Measurements from ENCODE around the gene LOXHD1.

Gene LOXHD1, protein sequence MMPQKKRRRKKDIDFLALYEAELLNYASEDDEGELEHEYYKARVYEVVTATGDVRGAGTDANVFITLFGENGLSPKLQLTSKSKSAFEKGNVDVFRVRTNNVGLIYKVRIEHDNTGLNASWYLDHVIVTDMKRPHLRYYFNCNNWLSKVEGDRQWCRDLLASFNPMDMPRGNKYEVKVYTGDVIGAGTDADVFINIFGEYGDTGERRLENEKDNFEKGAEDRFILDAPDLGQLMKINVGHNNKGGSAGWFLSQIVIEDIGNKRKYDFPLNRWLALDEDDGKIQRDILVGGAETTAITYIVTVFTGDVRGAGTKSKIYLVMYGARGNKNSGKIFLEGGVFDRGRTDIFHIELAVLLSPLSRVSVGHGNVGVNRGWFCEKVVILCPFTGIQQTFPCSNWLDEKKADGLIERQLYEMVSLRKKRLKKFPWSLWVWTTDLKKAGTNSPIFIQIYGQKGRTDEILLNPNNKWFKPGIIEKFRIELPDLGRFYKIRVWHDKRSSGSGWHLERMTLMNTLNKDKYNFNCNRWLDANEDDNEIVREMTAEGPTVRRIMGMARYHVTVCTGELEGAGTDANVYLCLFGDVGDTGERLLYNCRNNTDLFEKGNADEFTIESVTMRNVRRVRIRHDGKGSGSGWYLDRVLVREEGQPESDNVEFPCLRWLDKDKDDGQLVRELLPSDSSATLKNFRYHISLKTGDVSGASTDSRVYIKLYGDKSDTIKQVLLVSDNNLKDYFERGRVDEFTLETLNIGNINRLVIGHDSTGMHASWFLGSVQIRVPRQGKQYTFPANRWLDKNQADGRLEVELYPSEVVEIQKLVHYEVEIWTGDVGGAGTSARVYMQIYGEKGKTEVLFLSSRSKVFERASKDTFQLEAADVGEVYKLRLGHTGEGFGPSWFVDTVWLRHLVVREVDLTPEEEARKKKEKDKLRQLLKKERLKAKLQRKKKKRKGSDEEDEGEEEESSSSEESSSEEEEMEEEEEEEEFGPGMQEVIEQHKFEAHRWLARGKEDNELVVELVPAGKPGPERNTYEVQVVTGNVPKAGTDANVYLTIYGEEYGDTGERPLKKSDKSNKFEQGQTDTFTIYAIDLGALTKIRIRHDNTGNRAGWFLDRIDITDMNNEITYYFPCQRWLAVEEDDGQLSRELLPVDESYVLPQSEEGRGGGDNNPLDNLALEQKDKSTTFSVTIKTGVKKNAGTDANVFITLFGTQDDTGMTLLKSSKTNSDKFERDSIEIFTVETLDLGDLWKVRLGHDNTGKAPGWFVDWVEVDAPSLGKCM (N-terminal part only)

DNA sequence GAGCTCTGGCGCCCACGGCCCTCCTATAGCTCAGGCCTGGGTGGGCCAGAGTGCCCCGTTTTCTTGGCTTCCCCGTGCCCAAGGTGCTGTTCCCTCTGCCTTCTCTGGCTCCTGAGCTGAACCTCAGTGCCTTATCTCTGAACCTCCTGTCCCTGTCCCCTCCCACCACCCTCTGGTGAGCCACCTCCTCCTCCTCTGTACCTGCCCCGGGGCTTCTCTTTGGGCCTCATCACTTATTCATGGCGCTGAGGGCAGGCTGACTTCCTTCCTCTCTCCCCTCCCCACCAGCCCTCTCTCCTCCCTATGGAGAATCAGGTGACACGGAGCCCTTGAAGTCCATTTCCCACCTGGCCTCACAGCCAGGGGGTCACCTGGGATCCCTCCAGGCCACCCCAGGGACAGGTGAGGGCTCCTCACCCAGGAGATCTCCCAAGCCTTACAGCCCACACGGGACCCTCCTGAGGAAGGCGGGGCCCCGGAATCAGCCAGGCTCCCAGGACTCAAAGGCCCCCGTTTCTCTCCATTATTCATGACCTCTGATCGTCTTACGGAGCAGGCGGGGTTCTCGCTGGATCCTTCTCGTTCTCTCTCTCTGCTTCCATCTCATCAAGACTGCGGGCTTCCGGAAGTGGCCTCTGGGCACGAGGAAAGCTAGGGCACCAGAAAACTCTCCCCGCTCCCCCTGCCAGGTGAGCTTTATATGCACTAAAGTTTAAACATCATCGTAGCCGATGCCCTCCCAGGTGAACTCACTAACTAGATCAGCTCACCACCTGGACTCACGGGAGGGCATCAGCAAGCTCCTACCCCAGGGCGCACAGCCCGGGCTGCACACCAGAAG, at the start of gene LOXHD1:
LOXHD1 (minus strand) TSS at position 106 of the 841 bp plus-strand sequence. CDS start 187 bp downstream, outside the sequence.
- H3K4me3 ChIP-seq (ENCODE audit: low read length), result no peak within 1 kb of the TSS
- no peaks in the 10 kb centered on the region for H3K4me1 ChIP-seq (ENCODE audit: insufficient read depth, low read length)
- no peaks in the 10 kb centered on the region for H3K36me3 ChIP-seq (ENCODE audit: insufficient read depth, low read length)
- H3K9me3 ChIP-seq (ENCODE audit: low read length), result no peaks in the 10 kb centered on the region
- no peak within 1 kb of the TSS for H2AFZ ChIP-seq (ENCODE audit: low read depth, low read length)
- H3K27me3 ChIP-seq (ENCODE audit: insufficient read depth, low read length), result peaks cover 3% of the 10 kb centered on the region

DNA sequence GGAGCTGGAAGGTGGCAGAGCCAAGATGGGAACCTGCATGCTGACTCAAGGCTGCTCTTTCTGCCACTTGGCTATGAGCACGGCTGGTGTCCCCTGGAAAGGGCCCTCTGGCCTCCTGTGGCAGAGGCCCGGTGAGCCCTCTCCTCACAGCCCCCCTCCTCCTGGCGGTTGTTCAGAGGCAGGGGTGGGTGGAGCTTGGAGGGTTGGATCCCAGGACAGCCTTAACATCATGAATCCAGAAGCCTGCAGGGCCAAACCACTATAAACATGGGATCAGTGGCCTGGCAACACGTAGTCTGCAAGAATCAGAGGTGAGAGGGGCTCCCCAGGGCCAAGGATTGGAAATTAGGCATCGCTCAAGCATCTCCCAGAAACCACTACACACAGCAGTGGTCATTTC, 48.5 kb upstream of the LOXHD1 start:
- Histone ChIP-seq H3K4me3 (ENCODE audit: low read length) (no peak overlapping the region), H3K4me1 (ENCODE audit: insufficient read depth, low read length) (no peaks in the 10 kb centered on the region), H2AFZ (ENCODE audit: low read depth, low read length) (no peak overlapping the region), H3K36me3 (ENCODE audit: insufficient read depth, low read length) (no peaks in the 10 kb centered on the region), H3K9me3 (ENCODE audit: low read length) (no peaks in the 10 kb centered on the region), H3K27me3 (ENCODE audit: insufficient read depth, low read length) (peaks cover 7% of the 10 kb centered on the region)

DNA sequence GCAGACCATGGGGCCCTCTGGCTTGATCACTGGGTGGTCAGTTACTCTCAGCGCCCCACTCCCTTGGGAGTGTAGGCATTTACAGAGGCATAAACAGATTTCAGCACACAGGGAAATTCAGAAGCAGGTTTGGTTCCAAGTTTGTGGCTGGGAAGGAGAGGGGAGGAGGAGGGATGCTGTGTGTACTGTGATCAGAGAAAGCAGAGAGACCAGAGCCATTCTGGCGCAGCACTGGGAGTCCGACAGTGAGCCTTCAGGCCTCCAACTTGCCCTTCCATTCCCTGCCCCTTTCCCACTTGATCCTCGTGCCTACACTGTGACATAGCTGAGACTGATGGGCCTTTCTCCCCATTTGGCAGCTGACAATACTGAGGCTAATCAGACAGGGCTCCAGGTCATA, 47.8 kb upstream of the LOXHD1 start:
- H3K36me3 ChIP-seq (ENCODE audit: insufficient read depth, low read length), result no peaks in the 10 kb centered on the region
- H2AFZ ChIP-seq (ENCODE audit: low read depth, low read length), result no peak overlapping the region
- H3K4me3 ChIP-seq (ENCODE audit: low read length), result no peak overlapping the region
- H3K9me3 ChIP-seq (ENCODE audit: low read length), result no peaks in the 10 kb centered on the region
- no peaks in the 10 kb centered on the region for H3K4me1 ChIP-seq (ENCODE audit: insufficient read depth, low read length)
- peaks cover 7% of the 10 kb centered on the region for H3K27me3 ChIP-seq (ENCODE audit: insufficient read depth, low read length)

DNA sequence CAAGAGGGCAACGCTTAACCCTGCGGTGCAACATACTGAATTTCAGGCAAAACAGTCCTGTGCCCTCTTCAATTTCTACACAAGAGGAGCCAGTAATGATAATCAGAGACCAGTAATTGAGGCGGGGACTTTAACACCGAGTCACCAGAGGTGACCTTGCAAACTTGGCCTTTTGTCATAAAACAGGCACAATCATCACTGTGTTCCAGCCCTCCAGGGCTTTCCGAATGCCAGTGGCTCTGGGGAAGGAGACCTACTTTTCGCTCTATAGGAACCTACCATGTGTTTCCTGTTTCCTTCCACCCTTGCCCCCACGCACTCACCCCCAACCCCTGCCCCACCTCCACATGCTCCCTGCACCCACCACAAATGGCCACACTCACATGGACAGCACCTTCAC, 47.2 kb upstream of the LOXHD1 start:
- Histone ChIP-seq H3K36me3 (ENCODE audit: insufficient read depth, low read length) (no peaks in the 10 kb centered on the region), H3K4me1 (ENCODE audit: insufficient read depth, low read length) (no peaks in the 10 kb centered on the region), H3K27me3 (ENCODE audit: insufficient read depth, low read length) (peaks cover 7% of the 10 kb centered on the region), H2AFZ (ENCODE audit: low read depth, low read length) (no peak overlapping the region), H3K4me3 (ENCODE audit: low read length) (no peak overlapping the region), H3K9me3 (ENCODE audit: low read length) (no peaks in the 10 kb centered on the region)

DNA sequence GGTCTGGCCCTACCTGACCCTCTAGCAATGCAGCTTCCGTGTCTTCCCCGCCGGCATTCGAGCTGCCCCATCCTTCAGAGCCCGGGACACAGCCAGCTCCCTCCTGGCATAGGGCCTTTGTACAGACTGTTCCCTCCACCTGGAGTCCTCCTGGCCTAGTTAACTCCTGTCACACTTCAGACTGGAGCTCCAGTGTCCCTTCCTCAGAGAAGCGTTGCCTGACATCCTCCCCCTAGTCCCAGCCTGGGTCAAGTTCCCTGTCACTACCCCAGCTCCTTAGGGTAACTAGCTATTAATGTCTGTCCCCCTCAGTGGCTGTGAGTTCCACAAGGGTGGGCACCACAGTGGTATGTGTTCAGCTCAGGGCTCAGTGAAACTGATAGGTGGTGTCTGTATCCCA, 45.5 kb upstream of the LOXHD1 start:
- H3K9me3 ChIP-seq (ENCODE audit: low read length), result no peaks in the 10 kb centered on the region
- H2AFZ ChIP-seq (ENCODE audit: low read depth, low read length), result no peak overlapping the region
- H3K4me1 ChIP-seq (ENCODE audit: insufficient read depth, low read length), result no peaks in the 10 kb centered on the region
- H3K4me3 ChIP-seq (ENCODE audit: low read length), result no peak overlapping the region
- H3K36me3 ChIP-seq (ENCODE audit: insufficient read depth, low read length), result no peaks in the 10 kb centered on the region
- H3K27me3 ChIP-seq (ENCODE audit: insufficient read depth, low read length), result peaks cover 7% of the 10 kb centered on the region

DNA sequence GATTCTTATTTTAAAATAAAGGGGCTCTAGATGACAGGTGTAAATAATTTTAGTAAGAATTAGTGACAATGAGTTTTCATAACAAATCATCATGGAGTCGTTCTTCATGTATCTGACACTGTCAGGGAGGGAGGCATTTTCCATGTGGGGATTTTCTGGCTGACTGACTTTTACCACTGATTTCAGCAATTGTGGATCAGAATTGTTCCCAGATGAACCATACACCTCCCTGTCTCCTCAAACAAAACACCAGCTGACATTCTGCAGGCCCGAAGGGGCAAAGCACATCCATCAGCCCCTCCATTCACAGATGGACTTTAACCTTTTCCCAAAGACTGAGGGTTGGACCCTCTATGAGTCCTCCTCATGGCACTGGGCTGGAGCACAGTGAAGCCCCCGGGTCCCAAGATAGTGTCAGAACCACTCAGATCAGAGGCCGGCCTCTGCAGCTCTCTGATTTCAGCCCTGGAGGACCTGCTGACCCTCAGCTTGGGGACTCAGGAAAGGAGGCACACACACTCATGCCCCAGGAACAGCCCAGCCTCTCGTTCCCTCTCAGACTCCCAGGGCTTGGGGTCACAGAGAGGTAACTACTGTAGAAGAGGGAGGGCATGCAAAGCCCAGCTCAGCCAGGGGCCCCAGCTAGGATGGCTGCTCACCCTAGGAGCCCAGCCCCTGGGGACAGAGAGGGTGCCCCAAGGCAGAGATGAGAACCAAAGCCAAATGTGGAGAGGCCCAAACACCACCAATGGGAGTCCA, 43.2 kb upstream of the LOXHD1 start:
- H3K4me1 ChIP-seq (ENCODE audit: insufficient read depth, low read length), result no peaks in the 10 kb centered on the region
- H3K4me3 ChIP-seq (ENCODE audit: low read length), result no peak overlapping the region
- no peak overlapping the region for H2AFZ ChIP-seq (ENCODE audit: low read depth, low read length)
- no peaks in the 10 kb centered on the region for H3K9me3 ChIP-seq (ENCODE audit: low read length)
- H3K36me3 ChIP-seq (ENCODE audit: insufficient read depth, low read length), result no peaks in the 10 kb centered on the region
- H3K27me3 ChIP-seq (ENCODE audit: insufficient read depth, low read length), result peaks cover 7% of the 10 kb centered on the region

DNA sequence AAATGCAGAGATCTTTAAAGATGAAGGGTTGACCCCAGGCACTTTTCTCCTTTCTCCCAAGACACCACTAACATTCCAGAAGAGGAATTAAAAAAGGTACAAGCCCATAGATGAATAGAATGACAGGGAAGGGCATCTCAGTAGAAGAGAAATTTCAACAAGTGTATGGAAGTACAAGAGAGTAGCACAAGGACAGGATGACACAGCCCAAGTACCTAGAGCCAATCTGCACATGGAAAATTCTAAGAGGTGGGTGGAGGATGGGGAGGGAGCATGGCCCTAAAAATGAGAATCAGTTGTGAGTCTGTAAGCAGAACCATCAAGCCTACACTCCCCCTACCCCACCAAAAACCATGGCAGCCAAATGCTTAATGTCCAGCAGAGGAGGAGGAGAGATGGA, 39.7 kb upstream of the LOXHD1 start:
- Histone ChIP-seq H3K4me1 (ENCODE audit: insufficient read depth, low read length) (no peaks in the 10 kb centered on the region), H3K9me3 (ENCODE audit: low read length) (no peaks in the 10 kb centered on the region), H3K4me3 (ENCODE audit: low read length) (no peak overlapping the region), H2AFZ (ENCODE audit: low read depth, low read length) (no peak overlapping the region), H3K36me3 (ENCODE audit: insufficient read depth, low read length) (no peaks in the 10 kb centered on the region), H3K27me3 (ENCODE audit: insufficient read depth, low read length) (no peaks in the 10 kb centered on the region)

DNA sequence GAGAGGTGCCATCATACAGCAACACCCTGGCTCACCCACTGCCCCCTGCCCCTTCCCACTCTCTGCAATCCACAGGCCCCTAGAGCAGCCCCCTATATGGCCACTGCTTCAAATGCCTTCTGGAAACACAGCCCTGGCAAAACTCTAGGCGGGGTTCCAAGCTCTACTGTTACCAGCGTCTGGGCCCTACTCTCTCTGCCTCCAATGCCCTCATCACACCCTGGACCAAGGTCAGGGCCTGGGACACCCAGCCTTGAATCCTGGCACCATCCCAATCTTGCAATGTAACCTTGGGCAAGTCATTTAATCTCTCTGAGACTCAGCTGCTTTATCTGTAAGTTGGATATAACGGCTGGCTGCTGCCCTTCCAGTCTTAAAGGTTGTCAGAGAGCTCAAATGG, 39.2 kb upstream of the LOXHD1 start:
- H3K4me1 ChIP-seq (ENCODE audit: insufficient read depth, low read length), result no peaks in the 10 kb centered on the region
- no peak overlapping the region for H3K4me3 ChIP-seq (ENCODE audit: low read length)
- H3K9me3 ChIP-seq (ENCODE audit: low read length), result no peaks in the 10 kb centered on the region
- H3K36me3 ChIP-seq (ENCODE audit: insufficient read depth, low read length), result no peaks in the 10 kb centered on the region
- no peaks in the 10 kb centered on the region for H3K27me3 ChIP-seq (ENCODE audit: insufficient read depth, low read length)
- no peak overlapping the region for H2AFZ ChIP-seq (ENCODE audit: low read depth, low read length)

DNA sequence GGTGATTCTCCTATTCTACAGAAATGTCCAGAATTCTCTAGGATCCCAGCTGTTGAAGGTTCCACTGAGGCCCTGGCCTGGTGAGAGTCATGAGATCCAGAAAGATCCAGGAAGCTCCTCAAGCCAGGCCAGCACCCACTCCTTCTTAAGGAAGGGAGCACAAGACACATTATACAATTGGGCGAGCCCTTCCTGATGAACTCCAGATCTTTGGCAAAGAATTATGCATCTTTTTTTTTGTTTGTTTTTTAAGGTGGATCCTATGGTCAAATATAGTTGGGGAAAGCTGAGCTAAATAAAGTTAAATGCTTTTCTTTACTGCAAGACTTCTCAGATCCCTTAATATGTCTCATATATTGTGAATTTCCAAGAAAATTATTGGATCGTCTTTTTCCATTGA, 37.0 kb upstream of the LOXHD1 start:
- H3K4me1 ChIP-seq (ENCODE audit: insufficient read depth, low read length), result no peaks in the 10 kb centered on the region
- no peaks in the 10 kb centered on the region for H3K9me3 ChIP-seq (ENCODE audit: low read length)
- H3K4me3 ChIP-seq (ENCODE audit: low read length), result no peak overlapping the region
- H3K36me3 ChIP-seq (ENCODE audit: insufficient read depth, low read length), result no peaks in the 10 kb centered on the region
- no peak overlapping the region for H2AFZ ChIP-seq (ENCODE audit: low read depth, low read length)
- no peaks in the 10 kb centered on the region for H3K27me3 ChIP-seq (ENCODE audit: insufficient read depth, low read length)

DNA sequence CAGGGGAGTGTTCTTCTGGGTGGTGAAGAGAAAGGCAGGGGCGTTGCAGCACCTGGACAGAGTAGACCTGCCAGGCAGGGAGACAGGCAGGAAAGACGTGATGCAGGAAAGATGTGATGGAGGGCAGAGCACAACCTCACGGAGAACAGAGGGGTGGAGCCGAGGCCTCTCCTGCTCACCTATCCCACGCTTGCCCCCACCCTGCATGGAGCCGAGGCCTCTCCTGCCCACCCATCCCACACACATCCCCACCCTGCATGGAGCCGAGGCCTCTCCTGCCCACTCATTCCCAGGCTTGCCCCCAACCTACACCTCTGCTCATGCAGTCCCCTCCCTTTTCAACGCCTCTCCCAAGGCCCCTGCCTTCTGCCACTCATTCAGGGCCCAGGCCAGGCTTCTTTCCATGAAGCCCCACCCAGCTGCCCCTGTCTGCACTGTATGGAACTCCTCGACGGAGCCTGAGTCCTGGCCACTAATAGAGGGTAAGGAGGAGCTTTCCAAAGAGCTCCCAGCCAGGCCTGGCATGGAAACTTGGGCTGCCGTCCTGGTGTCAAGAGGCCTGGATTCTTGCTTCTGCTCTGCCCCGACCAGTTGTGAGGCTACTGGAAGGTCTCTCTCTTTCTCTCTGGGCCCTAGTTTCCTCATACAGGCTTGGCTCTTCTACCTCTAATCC, 32.0 kb upstream of the LOXHD1 start:
- no peaks in the 10 kb centered on the region for H3K36me3 ChIP-seq (ENCODE audit: insufficient read depth, low read length)
- H3K4me3 ChIP-seq (ENCODE audit: low read length), result no peak overlapping the region
- H3K27me3 ChIP-seq (ENCODE audit: insufficient read depth, low read length), result peaks cover 5% of the 10 kb centered on the region
- H3K9me3 ChIP-seq (ENCODE audit: low read length), result no peaks in the 10 kb centered on the region
- H3K4me1 ChIP-seq (ENCODE audit: insufficient read depth, low read length), result no peaks in the 10 kb centered on the region
- no peak overlapping the region for H2AFZ ChIP-seq (ENCODE audit: low read depth, low read length)

DNA sequence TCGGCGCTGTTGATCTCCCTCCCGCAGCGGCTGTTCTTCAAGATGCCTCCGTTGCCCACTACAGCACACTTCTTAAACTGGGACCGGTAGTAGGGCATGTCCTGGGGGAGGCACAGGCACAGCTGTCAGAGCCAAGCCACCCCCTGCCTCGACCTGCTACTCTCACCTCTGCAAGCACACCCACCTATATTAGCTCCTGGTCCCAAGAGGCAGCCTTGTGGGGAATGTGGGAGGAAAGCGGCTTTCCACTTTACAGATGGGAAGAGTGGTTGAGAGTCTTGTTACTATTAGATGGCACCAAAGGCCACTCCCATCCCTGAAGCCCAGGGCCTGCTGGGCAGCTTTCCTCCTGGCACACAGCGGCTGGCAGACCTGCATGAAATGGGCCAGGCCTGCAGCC, 29.2 kb upstream of the LOXHD1 start:
- no peaks in the 10 kb centered on the region for H3K4me1 ChIP-seq (ENCODE audit: insufficient read depth, low read length)

More for the DNA sequence above, 29.2 kb upstream of the LOXHD1 start:
- Histone ChIP-seq H3K9me3 (ENCODE audit: low read length) (no peaks in the 10 kb centered on the region), H2AFZ (ENCODE audit: low read depth, low read length) (no peak overlapping the region), H3K36me3 (ENCODE audit: insufficient read depth, low read length) (no peaks in the 10 kb centered on the region), H3K27me3 (ENCODE audit: insufficient read depth, low read length) (peaks cover 5% of the 10 kb centered on the region), H3K4me3 (ENCODE audit: low read length) (no peak overlapping the region)

Measured in neuron (in vitro differentiated cells).